Activated CD8-positive, alpha-beta T cell treated with anti-CD3 and anti-CD28 coated beads for 36 hours (primary cell): Measurements from ENCODE around the gene TNP1. TPM values are rescaled to one million over a fixed set of nuclear protein-coding genes. Genes with fewer than 3 reads are reported as not detected.

Source experiments
- ATAC-seq: fragments of 200-7000 bp; cut with Tn5 transposase; one replicate; pipeline ENCODE4 v1.10.0; 2021; ENCODE audit warnings: mild to moderate bottlenecking, moderate library complexity
- CTCF ChIA-PET: fragments of 350-600 bp; sonication (Branson Sonifier 250); formaldehyde crosslinking; loops from one replicate; lab custom pipeline; 2021; ENCODE audit warnings: antibody characterized with exemption; lab: Charles Lee
- POLR2A ChIA-PET: fragments of 350-600 bp; sonication (Branson Sonifier 250); formaldehyde crosslinking; loops from one replicate; lab custom pipeline; 2021; ENCODE audit warnings: antibody characterized with exemption; lab: Charles Lee
- DNase-seq: peaks from one replicate; pipeline ENCODE4 v3.0.0-alpha.2; 2020
- H3K27ac Mint-ChIP-seq: one replicate; pipeline ENCODE4 v1.8.0; 2021; ENCODE audit warnings: mild to moderate bottlenecking, mixed read lengths
- H3K27me3 Mint-ChIP-seq: one replicate; pipeline ENCODE4 v1.8.0; 2021; ENCODE audit warnings: mixed read lengths
- H3K36me3 Mint-ChIP-seq: one replicate; pipeline ENCODE4 v1.8.0; 2021; ENCODE audit warnings: low read depth, mixed read lengths
- H3K4me1 Mint-ChIP-seq: one replicate; pipeline ENCODE4 v1.8.0; 2021; ENCODE audit warnings: low read depth, mixed read lengths
- H3K4me3 Mint-ChIP-seq: one replicate; pipeline ENCODE4 v1.8.0; 2021; ENCODE audit warnings: mild to moderate bottlenecking, moderate library complexity, mixed read lengths
- H3K9me3 Mint-ChIP-seq: one replicate; pipeline ENCODE4 v1.8.0; 2021; ENCODE audit warnings: mixed read lengths
- intact Hi-C: fragments of 100-400 bp; cut with micrococcal nuclease; formaldehyde crosslinking; loops from one replicate; pipeline ENCODE4 v1.10.0; 2022
- total RNA-seq, 2 experiments: library from RNA; stranded (reverse); gene quantifications; one replicate each; pipeline ENCODE4 v1.2.3, GENCODE V29; 2021
- TF ChIP-seq, protein P1 (sequence below): fragments of 200-600 bp; IDR thresholded peaks from one replicate; pipeline ENCODE4 v1.8.0; 2022; ENCODE audit warnings: antibody characterized with exemption, mild to moderate bottlenecking

TNP1 gene
- total RNA-seq, 2 experiments from 2014 or later = not detected

GRCh38 chr2:216871333-216871934, 11.6 kb upstream of the TNP1 start:
- ChIA-PET CTCF (no interaction called here), POLR2A (interaction anchor here (0.8 kb wide), 1 partner anchor 14 kb away, joined by 4 read pairs; no protein-coding TSS in a partner anchor)
- Mint-ChIP-seq H3K4me3 (no peak overlapping the region), H3K27me3 (no peaks in the 10 kb centered on the region), H3K4me1 (peaks cover 6% of the 10 kb centered on the region), H3K36me3 (no peaks in the 10 kb centered on the region), H3K27ac (no peak overlapping the region), H3K9me3 (no peaks in the 10 kb centered on the region)
- TF ChIP-seq, protein P1, sequence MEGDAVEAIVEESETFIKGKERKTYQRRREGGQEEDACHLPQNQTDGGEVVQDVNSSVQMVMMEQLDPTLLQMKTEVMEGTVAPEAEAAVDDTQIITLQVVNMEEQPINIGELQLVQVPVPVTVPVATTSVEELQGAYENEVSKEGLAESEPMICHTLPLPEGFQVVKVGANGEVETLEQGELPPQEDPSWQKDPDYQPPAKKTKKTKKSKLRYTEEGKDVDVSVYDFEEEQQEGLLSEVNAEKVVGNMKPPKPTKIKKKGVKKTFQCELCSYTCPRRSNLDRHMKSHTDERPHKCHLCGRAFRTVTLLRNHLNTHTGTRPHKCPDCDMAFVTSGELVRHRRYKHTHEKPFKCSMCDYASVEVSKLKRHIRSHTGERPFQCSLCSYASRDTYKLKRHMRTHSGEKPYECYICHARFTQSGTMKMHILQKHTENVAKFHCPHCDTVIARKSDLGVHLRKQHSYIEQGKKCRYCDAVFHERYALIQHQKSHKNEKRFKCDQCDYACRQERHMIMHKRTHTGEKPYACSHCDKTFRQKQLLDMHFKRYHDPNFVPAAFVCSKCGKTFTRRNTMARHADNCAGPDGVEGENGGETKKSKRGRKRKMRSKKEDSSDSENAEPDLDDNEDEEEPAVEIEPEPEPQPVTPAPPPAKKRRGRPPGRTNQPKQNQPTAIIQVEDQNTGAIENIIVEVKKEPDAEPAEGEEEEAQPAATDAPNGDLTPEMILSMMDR = no peak
- ATAC-seq = no peak
- intact Hi-C loops = no loop called here
- no peak for DNase-seq

DNA sequence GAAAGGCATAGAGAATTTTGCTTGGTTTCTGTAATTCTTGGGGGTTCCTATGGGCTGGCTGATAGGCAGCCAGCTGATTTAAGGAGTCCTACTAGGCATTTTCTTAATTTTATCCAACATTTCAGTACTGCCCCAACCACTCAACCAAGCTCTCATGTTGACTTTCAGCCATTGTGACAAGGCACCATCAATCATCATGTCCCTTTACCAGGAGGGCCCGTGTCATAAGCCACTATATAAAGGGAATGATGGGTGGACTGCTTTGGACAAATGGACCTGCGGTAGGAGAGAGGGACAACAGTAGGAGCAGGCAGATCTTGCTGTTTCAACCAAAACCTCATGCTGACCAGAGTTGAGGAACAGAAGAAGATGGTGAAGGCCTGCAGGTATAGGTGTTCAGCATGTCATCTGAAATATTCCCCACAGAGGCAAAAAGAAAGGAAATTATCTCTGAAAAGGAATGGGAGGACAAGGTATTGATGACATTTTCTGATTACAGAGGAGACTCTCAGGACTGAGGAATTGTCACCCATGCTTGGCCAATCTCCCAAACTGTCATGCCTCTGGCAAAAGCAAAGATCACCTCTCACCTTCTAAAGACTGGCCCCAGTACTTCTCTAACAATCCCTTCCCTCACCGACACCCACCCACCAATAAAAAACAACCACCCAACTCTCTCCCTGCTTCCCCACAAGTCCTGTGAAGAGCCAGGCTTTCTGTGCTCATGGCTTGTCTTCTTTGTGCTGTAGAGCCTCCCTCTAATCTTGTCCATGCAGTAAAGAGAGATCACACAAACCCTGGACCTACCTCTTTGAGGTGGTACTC, 10.9 kb upstream of the TNP1 start:
- H3K36me3 Mint-ChIP-seq = no peaks in the 10 kb centered on the region
- DNase-seq (no peak), ATAC-seq (no peak)
- CTCF ChIA-PET = no interaction called here
- intact Hi-C loops = no loop called here
- H3K27me3 Mint-ChIP-seq = no peaks in the 10 kb centered on the region
- peaks cover 13% of the 10 kb centered on the region for H3K4me1 Mint-ChIP-seq
- H3K27ac Mint-ChIP-seq = no peak overlapping the region
- no peak overlapping the region for H3K4me3 Mint-ChIP-seq
- POLR2A ChIA-PET = no interaction called here
- TF ChIP-seq, protein P1 = no peak
- no peaks in the 10 kb centered on the region for H3K9me3 Mint-ChIP-seq

DNA sequence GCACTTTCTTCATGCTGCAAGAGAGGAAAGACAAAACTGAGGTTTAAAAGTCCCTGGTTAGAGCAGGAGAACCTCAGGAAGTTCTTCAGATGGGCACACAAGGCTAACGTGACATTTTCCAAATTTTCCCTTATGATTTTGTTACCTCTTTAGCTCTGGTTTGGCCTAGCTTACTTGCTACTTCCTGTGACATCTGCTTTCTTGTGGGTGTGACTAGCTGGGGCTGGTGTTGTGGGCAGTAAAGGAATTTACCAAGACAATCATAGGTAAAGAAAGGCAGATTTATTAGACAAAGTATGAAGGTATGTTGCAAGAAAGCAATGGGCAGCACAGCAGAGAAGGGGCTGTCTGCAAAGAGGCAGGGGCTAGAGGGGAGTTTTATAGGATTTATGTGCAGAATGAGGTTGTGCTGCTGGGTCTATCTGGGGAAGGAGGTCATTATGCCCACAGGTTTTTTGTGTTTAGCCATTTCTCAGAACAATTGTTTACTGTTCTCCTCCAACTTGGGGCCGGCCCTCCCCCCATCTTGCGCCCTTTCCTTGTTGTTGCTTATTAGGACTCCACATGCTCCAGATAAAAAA, 6.7 kb upstream of the TNP1 start:
- CTCF ChIA-PET = no interaction called here
- Mint-ChIP-seq H3K36me3 (no peaks in the 10 kb centered on the region), H3K4me1 (peaks cover 18% of the 10 kb centered on the region), H3K27me3 (peaks cover 2% of the 10 kb centered on the region), H3K4me3 (no peak overlapping the region), H3K27ac (no peak overlapping the region), H3K9me3 (no peaks in the 10 kb centered on the region)
- POLR2A ChIA-PET = no interaction called here
- peak; percentile 40 for DNase-seq
- TF ChIP-seq, protein P1 = no peak
- ATAC-seq = peak; percentile 79
- intact Hi-C loops = no loop called here

DNA sequence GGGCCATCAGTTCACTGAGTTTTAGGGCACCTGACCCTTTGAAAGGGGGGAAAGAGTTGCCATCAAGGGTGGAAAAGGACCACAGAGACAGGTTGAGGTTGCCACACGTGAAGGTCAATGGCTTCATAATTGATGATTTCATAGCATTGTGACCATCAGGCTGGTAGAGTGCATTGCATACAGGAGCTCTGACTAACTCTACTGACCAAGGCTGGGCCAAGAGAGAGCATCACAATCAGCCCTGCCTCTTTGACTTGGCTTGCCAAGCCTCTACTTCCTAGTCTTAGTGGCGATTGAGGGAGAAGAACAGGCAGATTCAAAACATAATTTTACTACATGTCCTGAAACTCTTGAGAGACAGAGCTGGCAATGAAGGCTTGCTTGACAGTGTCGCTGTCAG, 5.8 kb upstream of the TNP1 start:
- Mint-ChIP-seq H3K36me3 (no peaks in the 10 kb centered on the region), H3K27ac (no peak overlapping the region), H3K4me1 (peaks cover 18% of the 10 kb centered on the region), H3K27me3 (peaks cover 5% of the 10 kb centered on the region), H3K4me3 (no peak overlapping the region), H3K9me3 (no peaks in the 10 kb centered on the region)
- DNase-seq (no peak), ATAC-seq (no peak)
- TF ChIP-seq, protein P1 = no peak
- CTCF ChIA-PET = no interaction called here
- intact Hi-C loops = no loop called here
- POLR2A ChIA-PET = no interaction called here

DNA sequence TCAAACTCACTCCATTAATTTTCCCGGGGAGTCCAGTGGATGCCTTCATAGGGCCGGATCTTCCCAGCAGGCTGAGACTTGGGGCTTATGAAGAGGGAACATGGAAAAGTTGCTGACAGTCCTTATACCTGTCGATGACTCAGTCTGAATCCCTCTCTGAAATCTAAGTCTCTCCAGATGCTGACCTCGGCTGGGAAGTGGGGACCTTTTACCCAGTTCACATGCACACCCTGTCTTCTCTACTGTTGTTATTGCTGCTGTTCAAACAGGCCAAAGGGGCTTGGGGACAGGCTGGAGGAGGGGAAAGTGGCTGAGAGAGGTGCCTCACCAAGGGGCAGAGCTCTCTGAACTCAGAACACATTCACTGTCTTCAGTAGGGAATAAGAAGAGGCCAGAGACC, 4.1 kb upstream of the TNP1 start:
- ChIA-PET POLR2A (no interaction called here), CTCF (no interaction called here)
- intact Hi-C loops = no loop called here
- H3K27me3 Mint-ChIP-seq = peaks cover 5% of the 10 kb centered on the region
- H3K9me3 Mint-ChIP-seq = no peaks in the 10 kb centered on the region
- no peak overlapping the region for H3K4me3 Mint-ChIP-seq
- TF ChIP-seq, protein P1 = no peak
- H3K27ac Mint-ChIP-seq = no peak overlapping the region
- ATAC-seq (no peak), DNase-seq (no peak)
- H3K36me3 Mint-ChIP-seq = no peaks in the 10 kb centered on the region
- peaks cover 21% of the 10 kb centered on the region for H3K4me1 Mint-ChIP-seq
